ENCODE data around the gene DLD.
"Not testable (repeated sequence)": the region's sequence is repeated elsewhere in the genome, so short reads cannot be mapped to it uniquely, and the experiment has no call there.

Gene DLD

GRCh38 chr7:107884066-107884818, 6.7 kb upstream of the DLD start:
- H3K4me3 ChIP-seq (ENCODE audit: low read length): no peak overlapping the region
- DNase-seq (ENCODE audit: low read depth): no peak
- TF ChIP-seq CTCF (IDR thresholded peaks at IDR 0.05; ENCODE audit: insufficient read depth, low read depth, low read length, missing control alignments): no peak

GRCh38 chr7:107887827-107888226, 3.2 kb upstream of the DLD start:
- DNase-seq (ENCODE audit: low read depth); H3K4me3 ChIP-seq (ENCODE audit: low read length): not testable (repeated sequence)

- no peak overlapping the region for H3K4me3 ChIP-seq (ENCODE audit: low read length)
- TF ChIP-seq CTCF (IDR thresholded peaks at IDR 0.05; ENCODE audit: insufficient read depth, low read depth, low read length, missing control alignments): no peak
- no peak for DNase-seq (ENCODE audit: low read depth)
Observed at GRCh38 chr7:107889992-107890391, 991 bp upstream of the DLD start.

- peak overlapping the region; percentile 63 for H3K4me3 ChIP-seq (ENCODE audit: low read length)
- no peak for TF ChIP-seq CTCF (IDR thresholded peaks at IDR 0.05; ENCODE audit: insufficient read depth, low read depth, low read length, missing control alignments)
- peak; percentile 8 for DNase-seq (ENCODE audit: low read depth)
Observed at GRCh38 chr7:107890493-107890961, 456 bp upstream of the DLD start.

GRCh38 chr7:107891636-107892366, 818 bp downstream of the DLD start:
- H3K4me3 ChIP-seq (ENCODE audit: low read length): peak overlapping the region; percentile 63
- TF ChIP-seq CTCF (IDR thresholded peaks at IDR 0.05; ENCODE audit: insufficient read depth, low read depth, low read length, missing control alignments): no peak
- DNase-seq (ENCODE audit: low read depth): peak; percentile 48

- not testable (repeated sequence) for DNase-seq (ENCODE audit: low read depth)
- peak overlapping the region; percentile 63 for H3K4me3 ChIP-seq (ENCODE audit: low read length)
Observed at GRCh38 chr7:107892367-107892741, 1.4 kb downstream of the DLD start.

- no peak overlapping the region for H3K4me3 ChIP-seq (ENCODE audit: low read length)
- no peak for DNase-seq (ENCODE audit: low read depth)
- TF ChIP-seq CTCF (IDR thresholded peaks at IDR 0.05; ENCODE audit: insufficient read depth, low read depth, low read length, missing control alignments): no peak
Observed at GRCh38 chr7:107898997-107899594, 8.1 kb downstream of the DLD start.
